Fibroblast of villous mesenchyme (primary cell): ENCODE measurements around the gene KLHDC7B. TPM values are rescaled to one million over a fixed set of nuclear protein-coding genes. Genes with fewer than 3 reads are reported as not detected.

Source experiments
- DNase-seq: peaks from one replicate; pipeline ENCODE4 v3.0.0-alpha.2; 2010; ENCODE audit warnings: low read depth
- H3K4me3 ChIP-seq: 2 replicates; pipeline ENCODE4 v1.5.1; 2011; ENCODE audit warnings: low read depth, mild to moderate bottlenecking, low read length
- total RNA-seq: library from RNA; depleted of rRNA; stranded (reverse); fragments of >200 nt; gene quantifications from 2 replicates; pipeline ENCODE4 v1.2.3, GENCODE V29; 2012
- TF ChIP-seq, protein P1 (sequence below): IDR thresholded peaks from 2 replicates; pipeline ENCODE4 v1.5.1; 2012; ENCODE audit warnings: low read depth, mild to moderate bottlenecking, low read length; ENCODE audit not compliant: insufficient read depth

Gene KLHDC7B
- total RNA-seq, 1 donor = not detected

GRCh38 chr22:50581031-50581949, 35.6 kb downstream of the KLHDC7B start:
- no peak for DNase-seq
- TF ChIP-seq, protein P1, sequence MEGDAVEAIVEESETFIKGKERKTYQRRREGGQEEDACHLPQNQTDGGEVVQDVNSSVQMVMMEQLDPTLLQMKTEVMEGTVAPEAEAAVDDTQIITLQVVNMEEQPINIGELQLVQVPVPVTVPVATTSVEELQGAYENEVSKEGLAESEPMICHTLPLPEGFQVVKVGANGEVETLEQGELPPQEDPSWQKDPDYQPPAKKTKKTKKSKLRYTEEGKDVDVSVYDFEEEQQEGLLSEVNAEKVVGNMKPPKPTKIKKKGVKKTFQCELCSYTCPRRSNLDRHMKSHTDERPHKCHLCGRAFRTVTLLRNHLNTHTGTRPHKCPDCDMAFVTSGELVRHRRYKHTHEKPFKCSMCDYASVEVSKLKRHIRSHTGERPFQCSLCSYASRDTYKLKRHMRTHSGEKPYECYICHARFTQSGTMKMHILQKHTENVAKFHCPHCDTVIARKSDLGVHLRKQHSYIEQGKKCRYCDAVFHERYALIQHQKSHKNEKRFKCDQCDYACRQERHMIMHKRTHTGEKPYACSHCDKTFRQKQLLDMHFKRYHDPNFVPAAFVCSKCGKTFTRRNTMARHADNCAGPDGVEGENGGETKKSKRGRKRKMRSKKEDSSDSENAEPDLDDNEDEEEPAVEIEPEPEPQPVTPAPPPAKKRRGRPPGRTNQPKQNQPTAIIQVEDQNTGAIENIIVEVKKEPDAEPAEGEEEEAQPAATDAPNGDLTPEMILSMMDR = no peak
- H3K4me3 ChIP-seq = peak overlapping the region; percentile 83

DNA sequence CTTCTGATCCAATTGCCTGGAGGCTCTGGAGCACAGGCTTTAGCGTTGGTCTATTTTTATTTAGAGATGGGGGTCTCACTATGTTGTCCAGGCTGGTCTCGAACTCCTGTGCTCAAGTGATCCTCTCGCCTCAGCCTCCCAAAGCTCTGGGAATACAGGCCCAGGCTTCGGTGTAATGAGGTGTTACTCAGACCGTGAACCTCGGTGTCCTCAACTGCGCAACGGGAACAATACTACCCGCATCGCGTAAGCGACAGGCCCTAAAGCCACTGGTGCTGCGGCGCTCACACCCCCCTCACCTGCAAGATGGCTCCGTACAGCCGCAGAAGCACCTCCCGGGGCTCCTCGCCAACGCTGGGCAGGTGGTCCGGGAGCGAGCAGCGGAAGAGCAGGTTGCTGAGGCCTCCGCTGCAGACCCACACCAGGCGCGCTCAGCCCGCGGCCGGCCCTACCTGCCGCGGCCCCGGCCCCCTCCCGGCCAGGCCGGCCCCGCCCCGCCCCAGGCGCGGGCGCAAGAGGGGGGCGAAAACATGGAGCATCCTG, 36.3 kb downstream of the KLHDC7B start:
- peak overlapping the region; percentile 83 for H3K4me3 ChIP-seq
- peak; percentile 10 for DNase-seq
- TF ChIP-seq, protein P1 = no peak

DNA sequence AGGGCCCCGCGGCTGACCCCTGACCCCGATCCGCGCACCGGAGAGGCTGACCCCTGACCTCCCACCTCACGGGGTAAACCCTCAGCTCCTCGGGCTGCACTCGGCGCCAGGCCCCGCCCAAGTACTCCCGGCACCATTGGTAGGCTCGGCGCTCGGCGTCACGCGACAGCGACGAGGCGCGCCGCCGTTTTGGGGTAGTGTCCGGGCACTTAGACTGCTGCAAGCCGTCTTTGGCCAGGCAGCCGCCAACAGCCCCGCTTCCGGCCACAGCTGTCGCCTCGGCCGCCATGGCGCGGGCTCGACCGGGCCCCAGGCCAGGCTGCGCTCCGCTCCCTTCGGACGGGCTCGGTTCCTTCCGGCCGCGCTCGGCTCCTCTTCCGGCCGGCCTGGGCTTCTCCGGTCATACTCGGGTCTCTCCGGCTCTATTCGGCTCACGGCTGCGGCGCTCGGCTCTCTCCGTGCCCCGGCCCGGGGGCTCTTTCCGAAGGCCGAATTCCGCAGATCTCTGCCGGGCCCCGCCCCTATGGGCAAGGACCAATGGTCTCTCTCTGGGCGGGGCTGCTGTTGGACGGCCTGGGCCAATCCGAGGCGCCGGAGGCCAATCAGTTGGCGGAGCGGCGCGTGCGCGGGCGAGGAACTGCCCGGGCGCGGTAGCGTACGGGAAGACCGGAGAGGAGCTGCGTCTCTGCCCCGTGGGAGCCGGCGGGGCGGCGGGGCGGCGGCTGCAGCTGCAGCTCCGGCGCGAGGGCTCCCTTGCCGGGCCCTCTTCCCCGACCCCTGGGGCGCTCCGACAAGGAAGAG, 37.0 kb downstream of the KLHDC7B start, which contains the start of gene CHKB:
Gene CHKB (minus strand): TSS at position 357 of the 801 bp plus-strand sequence. CDS start 68 bp downstream, at position 289.
- H3K4me3 ChIP-seq = peak within 1 kb of the TSS; percentile 83
- TF ChIP-seq, protein P1 = no peak
- peak; percentile 97 for DNase-seq

- TF ChIP-seq, protein P1 = no peak
- peak overlapping the region; percentile 70 for H3K4me3 ChIP-seq
- DNase-seq = no peak
Measured at GRCh38 chr22:50583294-50583861, 37.7 kb downstream of the KLHDC7B start.

GRCh38 chr22:50584106-50585096, 38.7 kb downstream of the KLHDC7B start:
- TF ChIP-seq, protein P1 = no peak
- no peak overlapping the region for H3K4me3 ChIP-seq
- no peak for DNase-seq
